IPS-NIHi11 (cell line): ENCODE data around the gene MUSK.
"Not testable (repeated sequence)": the region's sequence is repeated elsewhere in the genome, so short reads cannot be mapped to it uniquely, and the experiment has no call there.

Source experiments
- DNase-seq: peaks from one replicate; pipeline ENCODE4 v3.0.0; 2012; ENCODE audit warnings: mixed read lengths, low spot score

MUSK gene

DNA sequence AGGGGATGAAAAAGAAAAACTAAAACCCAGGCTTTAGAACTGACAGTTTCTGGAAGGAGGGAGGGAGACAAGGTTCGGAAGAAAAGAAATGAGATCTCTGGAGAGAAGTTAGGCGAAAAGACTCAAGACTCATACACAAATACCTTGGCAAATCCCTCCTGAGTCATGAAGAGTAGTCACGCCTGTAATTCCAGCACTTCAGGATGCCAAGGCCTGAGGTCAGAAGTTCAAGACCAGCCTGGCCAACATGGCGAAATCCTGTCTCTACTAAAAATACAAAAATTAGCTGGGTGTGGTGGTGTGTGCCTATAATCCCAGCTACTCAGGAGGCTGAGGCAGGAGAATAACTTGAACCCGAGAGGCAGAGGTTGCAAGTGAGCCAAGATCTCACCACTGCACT, 27.3 kb downstream of the MUSK start:
- DNase-seq: not testable (repeated sequence)

DNA sequence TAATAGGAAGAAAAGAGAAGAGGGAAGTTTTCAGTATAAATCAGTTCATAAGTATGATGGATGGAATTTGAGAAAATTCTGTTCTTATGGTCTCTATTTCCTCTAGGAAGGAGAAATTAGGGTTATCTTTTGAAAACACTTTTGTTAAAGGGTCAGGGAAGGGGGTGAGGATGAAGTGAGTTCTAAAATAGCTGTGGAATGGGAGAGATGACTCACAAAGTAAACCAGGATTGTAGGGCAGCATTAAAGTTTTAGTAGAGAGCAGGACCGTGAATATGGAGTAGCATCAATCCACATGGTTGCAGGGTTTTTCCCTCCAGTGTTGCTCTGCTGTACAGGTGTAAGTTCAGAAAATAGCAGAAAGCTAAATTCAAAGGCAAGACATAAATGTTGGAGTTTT, 32.4 kb downstream of the MUSK start:
- no peak for DNase-seq

DNA sequence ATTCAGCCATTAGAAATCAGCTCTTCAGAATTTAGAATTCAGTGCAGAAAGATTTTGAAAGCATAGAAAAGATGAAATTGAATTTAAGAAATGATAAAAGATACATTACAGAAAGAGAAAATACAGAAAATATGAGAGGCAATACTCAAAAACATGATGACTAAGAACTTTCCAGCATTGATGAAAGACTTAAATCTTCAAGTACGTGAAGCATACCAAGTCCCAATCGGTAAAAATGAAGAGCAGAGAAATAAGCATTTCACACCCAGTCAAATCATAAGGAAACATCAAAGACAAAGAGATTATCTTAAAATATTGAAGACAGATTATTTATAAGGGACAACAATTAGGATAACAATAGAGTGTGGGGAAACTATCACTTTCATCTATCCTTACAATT, 35.1 kb downstream of the MUSK start:
- no peak for DNase-seq

DNA sequence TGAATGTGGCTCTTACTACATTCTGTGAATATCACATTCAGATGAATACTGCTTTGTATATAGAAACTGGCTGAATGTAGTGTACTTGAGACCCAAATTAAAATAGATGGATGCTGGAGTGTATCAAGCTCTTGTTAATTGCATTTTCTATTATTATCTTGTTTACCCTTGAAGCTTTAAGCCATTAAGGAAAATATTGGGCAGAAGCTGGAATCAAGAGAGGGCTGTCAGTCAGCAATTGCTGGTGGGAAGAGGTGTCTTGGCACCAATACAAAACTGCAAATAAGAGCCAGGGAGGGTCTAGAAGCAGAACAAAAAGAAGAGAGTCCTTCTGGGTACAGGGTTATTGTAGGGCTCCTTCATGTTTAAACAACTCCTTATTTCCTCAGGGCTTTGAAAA, 38.8 kb downstream of the MUSK start:
- no peak for DNase-seq

GRCh38 chr9:110710420-110710819, 41.8 kb downstream of the MUSK start:
- DNase-seq: no peak

DNA sequence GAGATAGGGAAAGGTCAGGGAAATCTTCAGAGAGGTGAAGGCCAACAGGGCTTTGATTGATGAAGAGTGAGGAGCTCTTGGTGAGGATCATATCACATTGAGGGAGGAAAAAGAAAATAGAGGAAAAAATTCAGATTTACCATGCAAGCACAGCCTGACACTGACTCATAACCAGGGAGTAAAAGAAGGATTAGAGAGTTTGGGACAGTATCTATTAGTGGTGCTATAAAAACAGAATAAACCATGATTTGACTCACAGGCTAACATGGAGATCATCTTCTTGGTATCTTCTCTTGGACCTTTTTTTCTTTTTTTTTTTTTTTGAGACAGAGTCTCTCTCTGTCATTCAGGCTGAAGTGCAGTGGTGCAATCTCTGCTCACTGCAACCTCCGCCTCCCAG, 44.4 kb downstream of the MUSK start:
- no peak for DNase-seq

- peak; percentile 7 for DNase-seq
These were observed 45.7 kb downstream of the MUSK start for GRCh38 chr9:110714314-110714713.

- DNase-seq: no peak
These were observed 59.5 kb downstream of the MUSK start for GRCh38 chr9:110728058-110728457.

DNA sequence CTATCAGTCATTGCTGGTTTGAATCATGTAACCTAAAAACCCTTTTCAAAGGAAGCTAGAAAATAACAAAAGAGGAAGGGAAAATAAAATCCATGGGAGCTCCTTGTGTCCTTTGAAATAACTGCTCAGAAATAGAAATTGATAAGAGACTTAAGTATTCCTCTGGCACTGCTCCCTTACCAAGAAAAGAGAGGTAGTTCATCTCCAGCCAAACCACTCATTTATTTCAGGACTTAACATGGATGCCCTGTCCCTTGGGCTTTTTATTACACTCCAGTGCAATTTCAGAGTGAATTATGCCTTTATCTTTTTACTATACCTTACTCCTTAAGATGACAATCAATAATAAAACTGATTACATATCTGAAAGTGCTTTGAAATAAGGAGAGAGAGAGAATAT, 61.0 kb downstream of the MUSK start:
- DNase-seq: no peak

- no peak for DNase-seq
These were observed 62.9 kb downstream of the MUSK start for GRCh38 chr9:110731437-110732028.

GRCh38 chr9:110738982-110739381, 70.4 kb downstream of the MUSK start:
- no peak for DNase-seq

GRCh38 chr9:110742741-110743371, 74.3 kb downstream of the MUSK start:
- peak; percentile 52 for DNase-seq

- peak; percentile 33 for DNase-seq
These were observed 76.3 kb downstream of the MUSK start for GRCh38 chr9:110744715-110745384.

DNA sequence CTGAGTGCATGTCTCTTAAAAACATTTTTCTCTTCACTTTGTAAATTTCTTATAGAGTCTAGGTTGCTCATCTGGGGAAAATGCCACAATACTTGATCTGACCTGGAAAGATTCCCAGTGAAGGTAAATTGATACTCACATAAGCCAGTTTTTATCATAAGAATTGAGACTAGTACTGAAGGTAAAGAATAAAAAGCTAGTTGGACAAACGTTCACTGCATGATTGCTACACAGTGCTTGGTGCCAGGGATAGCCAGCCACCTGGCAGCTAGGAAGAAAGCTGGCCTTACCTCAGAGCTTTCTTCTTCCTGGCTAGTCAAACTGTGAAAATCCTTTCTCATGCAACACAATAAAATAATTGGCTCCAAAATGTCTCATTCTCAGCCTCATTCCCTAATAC, 77.1 kb downstream of the MUSK start:
- no peak for DNase-seq

DNA sequence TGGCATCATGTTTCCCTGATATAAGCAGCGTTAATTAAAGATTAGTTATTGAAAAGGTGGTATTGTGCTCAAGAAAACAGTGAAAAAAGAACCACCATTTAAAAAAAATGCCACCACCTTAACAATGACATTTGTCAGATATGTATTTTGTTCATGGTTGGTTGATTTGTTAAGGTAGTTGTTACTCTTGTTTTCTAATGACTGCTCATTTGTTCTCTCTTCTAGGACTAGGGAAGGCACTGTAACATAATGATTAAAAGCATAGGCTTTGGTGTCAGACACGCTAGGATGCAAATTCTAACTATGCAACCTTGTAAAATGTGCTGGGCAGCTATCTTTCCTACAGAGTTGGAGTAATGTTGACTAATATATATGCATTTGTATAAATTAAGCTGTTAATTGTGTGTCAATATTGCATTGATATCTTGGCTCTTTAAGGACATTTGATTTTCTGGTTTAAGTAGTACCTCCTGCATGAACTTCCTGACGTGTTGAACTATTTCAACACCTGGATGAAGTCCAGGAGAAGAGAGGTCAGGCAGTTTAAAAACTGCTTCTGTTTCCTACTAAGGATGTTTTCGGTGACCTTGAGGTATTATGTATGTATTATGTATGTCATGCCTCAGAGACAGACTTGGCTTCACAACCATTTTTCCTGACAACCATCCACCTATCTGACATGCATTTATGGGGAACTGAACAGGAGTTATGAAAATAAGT, 77.8 kb downstream of the MUSK start:
- DNase-seq: no peak

- no peak for DNase-seq
These were observed 79.8 kb downstream of the MUSK start for GRCh38 chr9:110748251-110748893.

- DNase-seq: no peak
These were observed 81.7 kb downstream of the MUSK start for GRCh38 chr9:110750272-110750671.

- DNase-seq: no peak
These were observed 83.4 kb downstream of the MUSK start for GRCh38 chr9:110751971-110752370.

DNA sequence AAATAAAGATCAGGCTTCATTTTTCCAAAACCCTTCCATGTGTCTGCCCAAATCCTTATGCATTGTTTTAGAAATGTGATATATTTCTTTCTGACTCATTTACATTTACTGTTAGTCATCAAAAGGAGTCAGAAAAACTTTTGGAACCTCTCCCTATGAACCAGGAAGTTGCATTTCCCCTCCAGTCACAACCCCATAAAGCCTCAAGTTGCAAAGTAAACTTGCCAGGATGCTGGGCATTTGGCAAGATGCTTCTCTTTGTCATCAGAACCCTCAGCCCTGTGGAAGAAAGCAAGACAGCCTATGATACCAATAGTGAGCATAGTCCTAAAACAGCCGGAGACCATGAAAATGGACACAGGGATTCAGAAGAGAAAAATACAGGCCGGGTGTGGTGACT, 84.2 kb downstream of the MUSK start:
- no peak for DNase-seq

DNA sequence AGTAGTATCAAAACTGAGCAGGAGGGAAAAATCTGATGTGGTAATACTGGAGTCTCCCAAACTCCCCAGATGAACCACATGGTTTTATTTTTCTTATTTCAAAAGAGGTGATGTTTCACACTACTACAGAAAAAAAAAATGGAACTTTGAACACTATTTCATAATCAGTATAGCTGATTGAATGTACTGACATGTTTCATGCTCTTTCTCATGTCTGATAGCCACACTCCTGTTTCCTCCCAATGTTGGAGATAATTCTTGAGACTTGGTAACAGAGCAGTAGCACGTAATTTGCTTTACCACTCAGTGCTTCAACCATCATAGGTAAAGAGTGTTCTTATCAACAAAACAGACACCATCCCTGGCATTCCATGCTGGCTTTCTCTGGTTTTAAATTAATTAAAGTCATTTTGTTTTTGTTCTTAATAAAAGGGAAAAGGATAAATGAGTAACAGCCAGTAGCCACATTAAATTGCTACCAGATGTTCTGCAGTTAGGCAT, 85.2 kb downstream of the MUSK start:
- no peak for DNase-seq

DNA sequence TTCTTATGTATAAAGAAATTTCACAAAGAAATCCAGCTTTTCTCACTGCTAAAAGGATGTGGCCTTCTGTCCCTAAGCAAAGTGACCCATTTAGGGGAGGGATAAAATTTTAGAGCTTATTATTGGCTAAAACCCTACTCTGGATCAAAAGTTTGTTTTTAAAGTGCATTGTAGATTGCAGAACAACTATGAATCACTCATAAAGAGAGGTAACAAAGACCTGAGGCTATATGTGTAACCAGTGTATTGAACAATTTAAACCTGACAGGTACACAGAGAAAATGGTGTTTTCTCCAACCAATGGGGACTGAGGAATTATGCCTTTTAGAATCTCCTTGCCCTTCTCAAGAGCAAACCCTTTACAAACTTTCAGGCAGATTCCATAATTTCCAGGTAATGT, 86.6 kb downstream of the MUSK start:
- DNase-seq: no peak

GRCh38 chr9:110758201-110758600, 89.6 kb downstream of the MUSK start:
- no peak for DNase-seq
